Articular chondrocyte of knee joint (primary cell): ENCODE measurements around the gene GNRHR. TPM values are rescaled to one million over a fixed set of nuclear protein-coding genes. Genes with fewer than 3 reads are reported as not detected.

Experiments
- small RNA-seq: library from RNA; depleted of rRNA; stranded (forward); fragments of <200 nt; gene quantifications from one replicate; pipeline ENCODE3, GENCODE V24; 2012
- total RNA-seq: library from RNA; depleted of rRNA; stranded (reverse); fragments of >200 nt; gene quantifications from 2 replicates; pipeline ENCODE4 v1.2.3, GENCODE V29; 2012

Gene GNRHR, protein sequence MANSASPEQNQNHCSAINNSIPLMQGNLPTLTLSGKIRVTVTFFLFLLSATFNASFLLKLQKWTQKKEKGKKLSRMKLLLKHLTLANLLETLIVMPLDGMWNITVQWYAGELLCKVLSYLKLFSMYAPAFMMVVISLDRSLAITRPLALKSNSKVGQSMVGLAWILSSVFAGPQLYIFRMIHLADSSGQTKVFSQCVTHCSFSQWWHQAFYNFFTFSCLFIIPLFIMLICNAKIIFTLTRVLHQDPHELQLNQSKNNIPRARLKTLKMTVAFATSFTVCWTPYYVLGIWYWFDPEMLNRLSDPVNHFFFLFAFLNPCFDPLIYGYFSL
- total RNA-seq: not detected in 2 replicates

DNA sequence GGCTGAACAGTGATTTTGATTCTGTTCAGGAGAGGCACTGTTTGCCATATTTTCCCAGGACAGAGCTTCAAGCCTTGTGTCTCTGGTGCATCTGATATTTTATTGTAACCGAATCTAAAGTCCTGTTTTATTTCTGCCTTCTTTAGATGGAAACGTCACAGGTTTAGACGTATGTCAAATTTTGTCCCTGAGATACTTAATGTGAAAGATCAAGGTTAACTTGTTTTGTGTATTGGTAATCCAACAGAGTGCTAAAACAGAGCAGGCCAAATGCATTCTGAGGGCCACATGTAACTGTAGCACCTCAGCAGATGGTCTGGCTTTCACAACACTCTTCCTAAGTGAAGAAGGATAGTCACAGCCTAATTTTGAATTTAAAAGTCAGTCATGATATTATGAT, at the start of gene GNRHR:
GNRHR (minus strand) TSS at position 101 of the 400 bp plus-strand sequence; CDS start at position 48, 53 bp downstream.

DNA sequence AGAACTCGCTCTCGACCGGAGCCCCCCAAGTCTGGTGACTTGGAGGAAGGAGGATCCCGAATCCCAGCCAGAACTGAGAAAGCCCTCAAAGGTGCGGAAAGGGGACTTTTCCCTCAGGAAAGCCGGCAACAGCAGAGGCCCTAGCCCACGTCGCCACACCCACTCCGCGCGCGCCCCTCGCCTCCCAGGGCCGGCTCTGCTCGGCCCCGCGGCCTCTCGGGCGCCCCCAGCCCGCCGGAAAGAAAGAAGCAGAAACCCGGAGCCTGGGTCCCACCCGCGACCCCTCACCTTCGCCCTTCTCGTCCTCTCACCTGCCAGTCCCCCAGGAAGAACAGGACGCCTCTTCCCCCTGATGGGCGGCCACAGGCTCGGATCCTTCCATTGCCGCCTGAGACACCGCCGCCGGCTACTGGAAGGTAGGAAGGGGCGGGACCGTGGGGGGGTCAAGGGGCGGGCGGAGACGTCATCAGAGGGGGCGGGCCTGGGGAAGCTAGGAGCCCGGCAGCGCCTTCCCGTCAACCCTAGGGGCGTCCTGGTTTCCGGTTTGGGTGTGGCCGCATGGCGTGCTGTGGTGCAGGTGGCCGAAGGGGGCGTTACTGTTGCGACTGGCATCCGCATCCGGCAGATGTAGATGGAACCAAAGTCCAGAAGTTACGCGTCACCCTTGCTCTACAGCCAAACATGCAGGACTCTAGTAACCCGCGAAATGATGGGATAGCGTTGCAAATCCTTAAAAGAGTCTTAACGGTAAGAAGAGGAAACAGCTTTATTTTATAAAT, 53.3 kb downstream of the GNRHR start, which contains the start of gene UBA6:
UBA6 (minus strand) TSS at position 418 of the 779 bp plus-strand sequence; CDS start at position 382, 36 bp downstream.

Small RNA genes lying within 50 kb of the gene (small RNA-seq; reads per million reads assigned to genes)
- not detected for gene RF00091

Other genes with a start within 250 kb of the GNRHR start
- gene CENPC, start 208.9 kb downstream of the GNRHR start, total RNA-seq: 31.9 and 33.4 TPM in 2 replicates
- gene STAP1, start 195.7 kb downstream of the GNRHR start, total RNA-seq: not detected in 2 replicates
- 72.4 and 145 TPM in 2 replicates for gene UBA6, start 53.2 kb downstream of the GNRHR start, total RNA-seq
- gene TMPRSS11D, start 129.6 kb upstream of the GNRHR start, total RNA-seq: not detected in 2 replicates
- not detected in 2 replicates for gene TMPRSS11A, start 209.1 kb upstream of the GNRHR start, total RNA-seq